K562 treated with DMSO at 1 percent for 12 hours (cell line): Measurements from ENCODE around the gene TSG101. TPM values are rescaled to one million over a fixed set of nuclear protein-coding genes. Genes with fewer than 3 reads are reported as not detected.

Experiments used
- total RNA-seq: library from RNA; unstranded; fragments of 300-600 nt; gene quantifications from 2 replicates; pipeline ENCODE4 v1.2.3, GENCODE V29; 2022; ENCODE audit not compliant: insufficient read depth

TSG101 gene
- 61.1 and 81.2 TPM in 2 replicates for total RNA-seq

GRCh38 chr11:18526521-18527296 lies at the start of gene TSG101:
TSS of gene TSG101 (minus strand) at chr11:18526942. CDS start at chr11:18526816, 126 bp downstream.

GRCh38 chr11:18455686-18456372 lies 70.9 kb downstream of the TSG101 start, which contains the start of gene LDHAL6A:
TSS of gene LDHAL6A (plus strand) at chr11:18455856. CDS start at chr11:18456681, 825 bp downstream.

Other genes with a start within 250 kb of the TSG101 start
- 8.5 and 18.4 TPM in 2 replicates for gene HPS5, start 204.8 kb downstream of the TSG101 start, total RNA-seq
- 18.1 and 40.7 TPM in 2 replicates for gene GTF2H1, start 204.4 kb downstream of the TSG101 start, total RNA-seq
- gene LDHA, start 132.4 kb downstream of the TSG101 start, total RNA-seq: 176 and 223 TPM in 2 replicates
- gene LDHC, start 114.6 kb downstream of the TSG101 start, total RNA-seq: not detected in 2 replicates
- gene LDHAL6A, start 71.1 kb downstream of the TSG101 start, total RNA-seq: 0.25 TPM in 1 of 2 replicates, not detected in the other
- 2.6 and 7.8 TPM in 2 replicates for gene UEVLD, start 61.8 kb upstream of the TSG101 start, total RNA-seq
- gene MISFA, start 72.8 kb upstream of the TSG101 start, total RNA-seq: not detected in 2 replicates
- gene SPTY2D1, start 107.4 kb upstream of the TSG101 start, total RNA-seq: 4.1 and 15.0 TPM in 2 replicates
- gene TMEM86A, start 171.8 kb upstream of the TSG101 start, total RNA-seq: 0.64 and 3.0 TPM in 2 replicates
- not detected in 2 replicates for gene IGSF22, start 199.2 kb upstream of the TSG101 start, total RNA-seq